Esophagus muscularis mucosa (tissue), 4 donors: ENCODE results near the gene SERPINH1. TPM values are rescaled to one million over a fixed set of nuclear protein-coding genes. Genes with fewer than 3 reads are reported as not detected.
A peak's percentile ranks its signal among the peaks of the same experiment; 100 is the strongest.

ENCODE experiments used
- DNase-seq: peaks from one replicate; pipeline ENCODE4 v3.0.0-alpha.2; 2017; ENCODE audit errors: extremely low spot score
- H3K27ac ChIP-seq, 4 donors: fragments of 200-600 bp; sonication (generic); replicated peaks in 1 of 4; 1 replicate in 3 of 4; 2 replicates in 1 of 4; pipeline ENCODE4 v1.5.1; 2016 to 2019; ENCODE audit warnings: mild to moderate bottlenecking in 1 of 4
- H3K27me3 ChIP-seq, 4 donors: fragments of 200-600 bp; sonication (generic); one replicate each; pipeline versions ENCODE4 v1.5.1 to v1.6.0; 2016 to 2019
- H3K36me3 ChIP-seq, 4 donors: fragments of 200-600 bp; sonication (generic); one replicate each; pipeline ENCODE4 v1.5.1; 2016 to 2019
- H3K4me1 ChIP-seq, 4 donors: fragments of 200-600 bp; sonication (generic); one replicate each; pipeline ENCODE4 v1.5.1; 2016 to 2019
- H3K4me3 ChIP-seq, 4 donors: fragments of 200-600 bp; sonication (generic); 1 replicate in 2 of 4; 2 replicates in 2 of 4; pipeline ENCODE4 v1.5.1; 2016 to 2019; ENCODE audit warnings: mild to moderate bottlenecking in 4 of 4, moderate library complexity in 1 of 4
- H3K9me3 ChIP-seq, 4 donors: fragments of 200-600 bp; sonication (generic); 1 replicate in 3 of 4; 2 replicates in 1 of 4; pipeline ENCODE4 v1.5.1; 2016 to 2019
- CTCF ChIP-seq, 3 experiments: fragments of 200-600 bp in 2 of 3; fragments of 450-650 bp in 1 of 3; sonication (generic) in 2 of 3; IDR thresholded peaks; one replicate each; pipeline ENCODE4 v1.5.1; 2017 to 2019; ENCODE audit warnings: antibody characterized with exemption in 3 of 3, mild to moderate bottlenecking in 2 of 3, moderate library complexity in 1 of 3
- EP300 ChIP-seq: sonication (generic); formaldehyde crosslinking; IDR thresholded peaks from one replicate; pipeline ENCODE4 v1.6.1; 2017; ENCODE audit warnings: antibody characterized with exemption
- POLR2A ChIP-seq: fragments of 450-650 bp; IDR thresholded peaks from one replicate; pipeline ENCODE4 v1.6.1; 2017; ENCODE audit warnings: antibody characterized with exemption, moderate library complexity, mild to moderate bottlenecking, low read depth
- POLR2AphosphoS5 ChIP-seq, 2 donors: sonication (generic); formaldehyde crosslinking; IDR thresholded peaks; one replicate each; pipeline ENCODE4 v1.6.1; 2017; ENCODE audit warnings: antibody characterized with exemption in 2 of 2
- WGBS: methylation state at CpG from one replicate; pipeline ENCODE4 v1.1.5; 2018; 5-methylcytosine and 5-hydroxymethylcytosine counted together
- intact Hi-C: fragments of 100-400 bp; cut with DNase I; formaldehyde crosslinking; loops from one replicate; pipeline ENCODE4 v1.15.1; 2023
- total RNA-seq, 4 donors: library from RNA; depleted of rRNA; stranded (reverse); fragments of >200 nt; gene quantifications; one replicate each; pipeline versions ENCODE4 v1.1.0 to v1.2.1, GENCODE V29; 2016

The SERPINH1 gene
- total RNA-seq, 4 donors from 2014 or later = 162 to 270 (median 219) TPM

GRCh38 chr11:75595429-75595828 is 33.4 kb downstream of the SERPINH1 start:
- TF ChIP-seq CTCF (IDR thresholded peaks at IDR 0.05) = no peak
- no peak for TF ChIP-seq POLR2A
- TF ChIP-seq EP300 = no peak
- no peak for TF ChIP-seq POLR2AphosphoS5 (IDR thresholded peaks at IDR 0.05)

GRCh38 chr11:75596914-75597313 is 34.9 kb downstream of the SERPINH1 start:
- intact Hi-C loops = no loop called here
- no peak overlapping the region for H3K27ac ChIP-seq

More at GRCh38 chr11:75595429-75595828, 33.4 kb downstream of the SERPINH1 start:
- H3K27ac ChIP-seq = no peak overlapping the region
- H3K4me1 ChIP-seq = peaks cover 0 to 31% (median 30%) of the 10 kb centered on the region in 4 donors
- no peak overlapping the region for H3K4me3 ChIP-seq
- no peaks in the 10 kb centered on the region for H3K27me3 ChIP-seq
- no peaks in the 10 kb centered on the region for H3K36me3 ChIP-seq
- intact Hi-C loops = no loop called here
- no peaks in the 10 kb centered on the region for H3K9me3 ChIP-seq
- WGBS = 94% methylated on average over 2 of the region's 2 CpGs
- no peak for DNase-seq

GRCh38 chr11:75597636-75598035 is 35.6 kb downstream of the SERPINH1 start:
- H3K36me3 ChIP-seq = peaks cover 0 to 6% (median 0%) of the 10 kb centered on the region in 4 donors
- peaks cover 0 to 31% (median 28%) of the 10 kb centered on the region in 4 donors for H3K4me1 ChIP-seq
- no peaks in the 10 kb centered on the region for H3K9me3 ChIP-seq
- TF ChIP-seq CTCF (IDR thresholded peaks at IDR 0.05) (peak in 2 of 3 experiments; percentile 10 to 26), POLR2AphosphoS5 (IDR thresholded peaks at IDR 0.05) (no peak), EP300 (no peak)
- WGBS = 78% methylated on average over 4 of the region's 4 CpGs
- H3K27me3 ChIP-seq = no peaks in the 10 kb centered on the region
- no peak for DNase-seq
- H3K27ac ChIP-seq = no peak overlapping the region
- intact Hi-C loops = no loop called here
- no peak overlapping the region for H3K4me3 ChIP-seq

More at GRCh38 chr11:75596914-75597313, 34.9 kb downstream of the SERPINH1 start:
- DNase-seq = no peak
- 75% methylated on average over 3 of the region's 4 CpGs for WGBS
- TF ChIP-seq POLR2A (no peak), POLR2AphosphoS5 (IDR thresholded peaks at IDR 0.05) (no peak), CTCF (IDR thresholded peaks at IDR 0.05) (no peak), EP300 (no peak)
- Histone ChIP-seq H3K36me3 (no peaks in the 10 kb centered on the region), H3K4me3 (no peak overlapping the region), H3K9me3 (no peaks in the 10 kb centered on the region), H3K4me1 (peaks cover 0 to 31% (median 30%) of the 10 kb centered on the region in 4 donors), H3K27me3 (no peaks in the 10 kb centered on the region)

- Histone ChIP-seq H3K4me1 (peaks cover 0 to 27% (median 22%) of the 10 kb centered on the region in 4 donors), H3K27ac (no peak overlapping the region), H3K9me3 (no peaks in the 10 kb centered on the region), H3K27me3 (no peaks in the 10 kb centered on the region), H3K4me3 (no peak overlapping the region), H3K36me3 (peaks cover 0 to 7% (median 0%) of the 10 kb centered on the region in 4 donors)
- no peak for DNase-seq
- intact Hi-C loops = no loop called here
- TF ChIP-seq CTCF (IDR thresholded peaks at IDR 0.05) (no peak), POLR2A (no peak)
Measured at GRCh38 chr11:75598264-75598663, 36.2 kb downstream of the SERPINH1 start.

- TF ChIP-seq POLR2AphosphoS5 (IDR thresholded peaks at IDR 0.05) = no peak
- TF ChIP-seq EP300 = no peak
- no peak for TF ChIP-seq CTCF (IDR thresholded peaks at IDR 0.05)
- TF ChIP-seq POLR2A = no peak
- DNase-seq = no peak
Measured at GRCh38 chr11:75598900-75599299, 36.8 kb downstream of the SERPINH1 start.

More at GRCh38 chr11:75598900-75599299, 36.8 kb downstream of the SERPINH1 start:
- no peaks in the 10 kb centered on the region for H3K9me3 ChIP-seq
- H3K36me3 ChIP-seq = peaks cover 0 to 7% (median 0%) of the 10 kb centered on the region in 4 donors
- no peak overlapping the region for H3K27ac ChIP-seq
- intact Hi-C loops = no loop called here
- peaks cover 0 to 21% (median 16%) of the 10 kb centered on the region in 4 donors for H3K4me1 ChIP-seq
- 90% methylated on average over 7 of the region's 7 CpGs for WGBS
- H3K27me3 ChIP-seq = no peaks in the 10 kb centered on the region
- no peak overlapping the region for H3K4me3 ChIP-seq
